GM12874 (cell line): ENCODE results near the gene GPC5.

ENCODE experiments used
- CTCF ChIP-seq: IDR thresholded peaks from 2 replicates; pipeline ENCODE4 v1.5.1; 2011; ENCODE audit warnings: low read depth, mild to moderate bottlenecking, control low read depth, low read length, moderate library complexity; ENCODE audit not compliant: insufficient read depth

GPC5 gene

GRCh38 chr13:92307752-92308151, 909.3 kb downstream of the GPC5 start:
- TF ChIP-seq CTCF = no peak

DNA sequence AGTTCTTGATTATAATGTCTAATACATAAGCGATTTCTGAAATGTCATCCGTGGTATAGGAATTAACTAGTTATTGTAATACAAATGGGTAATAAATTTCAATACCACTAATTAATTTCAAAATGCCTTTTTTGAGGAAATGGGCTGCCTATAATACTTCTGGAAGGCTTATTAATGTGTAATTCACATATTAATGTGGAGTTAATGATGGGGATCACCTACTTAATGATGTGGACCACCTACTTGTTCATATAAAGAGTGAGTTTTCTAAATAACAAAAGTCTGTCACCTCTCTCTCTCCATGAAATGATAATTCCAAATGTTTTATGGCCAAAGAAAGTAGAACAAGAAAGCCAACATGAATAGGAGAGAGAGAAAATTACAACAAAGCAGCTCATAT, 914.4 kb downstream of the GPC5 start:
- TF ChIP-seq CTCF = no peak

GRCh38 chr13:92313382-92313781, 915.0 kb downstream of the GPC5 start:
- no peak for TF ChIP-seq CTCF

- no peak for TF ChIP-seq CTCF
These were observed 916.8 kb downstream of the GPC5 start for GRCh38 chr13:92315265-92315664.

DNA sequence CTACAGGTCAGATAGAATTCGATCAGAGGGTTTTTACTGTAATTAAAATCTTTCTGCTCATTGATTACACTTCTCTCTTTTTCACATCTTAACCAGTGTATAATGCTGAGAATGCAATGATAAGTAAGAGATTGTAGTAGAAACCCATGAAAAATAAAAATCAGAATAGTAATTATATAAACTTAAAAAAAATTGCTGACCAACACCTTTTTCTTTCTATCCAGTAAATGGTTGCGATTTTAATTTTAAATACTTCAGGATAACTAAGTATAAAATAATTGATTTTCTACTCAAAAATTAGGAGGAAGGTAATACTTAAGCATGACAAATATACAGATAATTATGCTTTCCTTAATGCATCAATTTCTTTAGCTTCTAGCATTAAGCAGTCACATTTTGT, 917.6 kb downstream of the GPC5 start:
- TF ChIP-seq CTCF = no peak

GRCh38 chr13:92317066-92317465, 918.6 kb downstream of the GPC5 start:
- no peak for TF ChIP-seq CTCF

- no peak for TF ChIP-seq CTCF
These were observed 921.9 kb downstream of the GPC5 start for GRCh38 chr13:92320323-92320722.

DNA sequence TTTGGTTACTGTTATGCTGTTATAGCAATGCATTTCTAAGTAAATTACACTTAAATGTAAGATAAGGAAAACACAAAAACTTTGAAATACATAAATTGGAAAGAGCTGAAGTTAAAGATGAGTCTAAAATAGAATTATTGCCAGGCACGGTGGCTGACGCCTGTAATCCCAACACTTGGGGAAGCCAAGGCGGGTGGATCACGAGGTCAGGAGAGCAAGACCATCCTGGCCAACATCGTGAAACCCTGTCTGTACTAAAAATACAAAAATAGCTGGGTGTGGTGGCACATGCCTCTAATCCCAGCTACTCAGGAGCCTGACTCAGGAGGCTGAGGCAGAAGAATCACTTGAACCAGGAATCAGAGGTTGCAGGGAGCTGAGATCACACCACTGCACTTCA, 922.8 kb downstream of the GPC5 start:
- no peak for TF ChIP-seq CTCF
